Neural cell (in vitro differentiated cells): ENCODE measurements around the gene AOAH. TPM values are rescaled to one million over a fixed set of nuclear protein-coding genes. Genes with fewer than 3 reads are reported as not detected.

Experiments
- H2AFZ ChIP-seq: fragments of 200-600, 300-800 bp; sonication (generic), shearing (Covaris generic); 2 replicates; pipeline ENCODE4 v1.6.0; 2014; ENCODE audit warnings: low read depth, mild to moderate bottlenecking, antibody characterized with exemption, low read length, moderate library complexity
- H3F3A ChIP-seq: fragments of 200-600 bp; shearing (Covaris generic); 2 replicates; pipeline ENCODE4 v1.6.1; 2016; ENCODE audit warnings: mild to moderate bottlenecking, moderate library complexity, mixed read lengths, antibody characterized with exemption, low read length; ENCODE audit not compliant: insufficient read depth, poor library complexity, severe bottlenecking
- H3K27ac ChIP-seq: fragments of 200-600, 300-800 bp; sonication (generic), shearing (Covaris generic); 2 replicates; pipeline ENCODE4 v1.5.1; 2014; ENCODE audit warnings: mild to moderate bottlenecking, low read length, moderate library complexity
- H3K27me3 ChIP-seq: fragments of 300-800, 200-600 bp; sonication (generic), shearing (Covaris generic); 2 replicates; pipeline ENCODE4 v1.6.0; 2014; ENCODE audit warnings: mild to moderate bottlenecking, low read depth, low read length, moderate library complexity; ENCODE audit not compliant: insufficient read depth
- H3K36me3 ChIP-seq: fragments of 300-800, 200-600 bp; sonication (generic), shearing (Covaris generic); 2 replicates; pipeline ENCODE4 v1.5.1; 2014; ENCODE audit warnings: mild to moderate bottlenecking, antibody characterized with exemption, low read length, moderate library complexity; ENCODE audit not compliant: insufficient read depth
- H3K4me2 ChIP-seq: fragments of 300-800, 200-600 bp; sonication (generic), shearing (Covaris generic); 2 replicates; pipeline ENCODE4 v1.6.0; 2014; ENCODE audit warnings: mild to moderate bottlenecking, low read length
- H3K4me3 ChIP-seq: fragments of 300-800, 200-600 bp; sonication (generic), shearing (Covaris generic); 2 replicates; pipeline ENCODE4 v1.5.1; 2014; ENCODE audit warnings: mild to moderate bottlenecking, low read length, moderate library complexity
- H3K79me2 ChIP-seq: fragments of 200-600 bp; shearing (Covaris generic); replicated peaks from 2 replicates; pipeline ENCODE4 v1.6.0; 2014; ENCODE audit warnings: mild to moderate bottlenecking, low read length, moderate library complexity; ENCODE audit not compliant: insufficient read depth
- H3K9ac ChIP-seq: fragments of 300-800, 200-600 bp; sonication (generic), shearing (Covaris generic); 2 replicates; pipeline ENCODE4 v1.6.1; 2016; ENCODE audit warnings: mild to moderate bottlenecking, low read length, mixed read lengths
- H3K9me2 ChIP-seq: fragments of 200-600 bp; shearing (Covaris generic); 2 replicates; pipeline ENCODE4 v1.6.1; 2016; ENCODE audit warnings: mild to moderate bottlenecking, low read length, mixed read lengths; ENCODE audit not compliant: insufficient read depth
- H3K9me3 ChIP-seq: fragments of 200-600, 300-800 bp; sonication (generic), shearing (Covaris generic); 2 replicates; pipeline ENCODE4 v1.6.1; 2016; ENCODE audit warnings: mild to moderate bottlenecking, mixed run types, low read length, moderate library complexity, mixed read lengths
- H4K20me1 ChIP-seq: fragments of 200-600 bp; shearing (Covaris generic); 2 replicates; pipeline ENCODE4 v1.6.1; 2016; ENCODE audit warnings: mild to moderate bottlenecking, mixed run types; ENCODE audit not compliant: insufficient read depth
- CTCF ChIP-seq: fragments of 450-650 bp; IDR thresholded peaks from 2 replicates; pipeline ENCODE4 v1.5.1; 2014; ENCODE audit warnings: antibody characterized with exemption, mild to moderate bottlenecking, moderate library complexity; ENCODE audit not compliant: poor library complexity, severe bottlenecking
- EP300 ChIP-seq: fragments of 450-650 bp; conservative IDR thresholded peaks from 2 replicates; pipeline ENCODE4 v1.6.1; 2014; ENCODE audit warnings: antibody characterized with exemption, mild to moderate bottlenecking, moderate library complexity; ENCODE audit not compliant: poor library complexity, severe bottlenecking
- EZH2 ChIP-seq: fragments of 200-600, 300-800 bp; shearing (Covaris generic), sonication (generic); IDR thresholded peaks from 2 replicates; pipeline ENCODE4 v1.6.1; 2014; ENCODE audit warnings: antibody characterized with exemption, low read length, borderline replicate concordance, mild to moderate bottlenecking; ENCODE audit not compliant: insufficient read depth, poor library complexity, severe bottlenecking
- MXI1 ChIP-seq: fragments of 450-650 bp; conservative IDR thresholded peaks from 2 replicates; pipeline ENCODE4 v1.6.1; 2014; ENCODE audit warnings: antibody characterized with exemption, mild to moderate bottlenecking; ENCODE audit not compliant: poor library complexity, severe bottlenecking
- POLR2AphosphoS5 ChIP-seq: IDR thresholded peaks from 2 replicates; pipeline ENCODE4 v1.6.1; 2012
- RAD21 ChIP-seq: fragments of 450-650 bp; conservative IDR thresholded peaks from 2 replicates; pipeline ENCODE4 v1.6.1; 2014; ENCODE audit warnings: antibody characterized with exemption, mild to moderate bottlenecking, moderate library complexity
- SMC3 ChIP-seq: fragments of 450-650 bp; conservative IDR thresholded peaks from 2 replicates; pipeline ENCODE4 v1.6.1; 2014; ENCODE audit warnings: antibody characterized with exemption, mild to moderate bottlenecking, moderate library complexity; ENCODE audit not compliant: poor library complexity
- TAF1 ChIP-seq: IDR thresholded peaks from 2 replicates; pipeline ENCODE4 v1.6.1; 2012; ENCODE audit warnings: low read depth
- polyA plus RNA-seq: library from polyadenylated mRNA; depleted of rRNA; stranded (reverse); fragments of >200 nt; gene quantifications from 2 replicates; pipeline ENCODE4 v1.2.3, GENCODE V29; 2014
- TF ChIP-seq, protein P1 (sequence below): IDR thresholded peaks from 2 replicates; pipeline ENCODE4 v1.6.1; 2012; ENCODE audit warnings: borderline replicate concordance

AOAH gene
- polyA plus RNA-seq, 1 donor from 2014 or later: 4.3 TPM

DNA sequence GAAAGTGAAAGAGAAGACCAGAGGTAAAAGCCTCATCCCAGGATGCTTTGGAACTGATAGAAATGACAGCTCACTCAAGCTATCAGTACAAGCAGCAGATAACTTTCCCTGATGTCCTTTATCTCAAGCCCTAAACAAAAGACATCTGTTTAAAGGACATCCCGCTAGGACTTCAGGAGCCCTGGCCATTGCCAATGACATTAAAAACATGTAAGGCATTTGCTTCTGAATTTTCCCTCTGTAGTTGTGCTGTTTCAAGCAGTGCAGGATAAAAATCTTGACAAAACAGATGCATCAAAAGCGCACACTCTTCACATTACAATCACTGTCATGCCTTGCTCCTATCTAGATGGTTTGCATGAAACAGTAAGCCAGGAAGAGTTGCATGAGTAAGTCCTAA, 159.8 kb downstream of the AOAH start:
- Histone ChIP-seq H4K20me1 (no peaks in the 10 kb centered on the region), H2AFZ (no peak overlapping the region), H3K27me3 (no peaks in the 10 kb centered on the region), H3K4me2 (no peak overlapping the region), H3K9me3 (no peaks in the 10 kb centered on the region), H3K4me3 (no peak overlapping the region), H3K36me3 (no peaks in the 10 kb centered on the region), H3K9me2 (no peaks in the 10 kb centered on the region), H3K9ac (no peak overlapping the region), H3K27ac (no peak overlapping the region), H3F3A (no peaks in the 10 kb centered on the region), H3K79me2 (no peaks in the 10 kb centered on the region)
- TF ChIP-seq EZH2: no peak
- no peak for TF ChIP-seq TAF1
- TF ChIP-seq MXI1: no peak
- TF ChIP-seq, protein P1, sequence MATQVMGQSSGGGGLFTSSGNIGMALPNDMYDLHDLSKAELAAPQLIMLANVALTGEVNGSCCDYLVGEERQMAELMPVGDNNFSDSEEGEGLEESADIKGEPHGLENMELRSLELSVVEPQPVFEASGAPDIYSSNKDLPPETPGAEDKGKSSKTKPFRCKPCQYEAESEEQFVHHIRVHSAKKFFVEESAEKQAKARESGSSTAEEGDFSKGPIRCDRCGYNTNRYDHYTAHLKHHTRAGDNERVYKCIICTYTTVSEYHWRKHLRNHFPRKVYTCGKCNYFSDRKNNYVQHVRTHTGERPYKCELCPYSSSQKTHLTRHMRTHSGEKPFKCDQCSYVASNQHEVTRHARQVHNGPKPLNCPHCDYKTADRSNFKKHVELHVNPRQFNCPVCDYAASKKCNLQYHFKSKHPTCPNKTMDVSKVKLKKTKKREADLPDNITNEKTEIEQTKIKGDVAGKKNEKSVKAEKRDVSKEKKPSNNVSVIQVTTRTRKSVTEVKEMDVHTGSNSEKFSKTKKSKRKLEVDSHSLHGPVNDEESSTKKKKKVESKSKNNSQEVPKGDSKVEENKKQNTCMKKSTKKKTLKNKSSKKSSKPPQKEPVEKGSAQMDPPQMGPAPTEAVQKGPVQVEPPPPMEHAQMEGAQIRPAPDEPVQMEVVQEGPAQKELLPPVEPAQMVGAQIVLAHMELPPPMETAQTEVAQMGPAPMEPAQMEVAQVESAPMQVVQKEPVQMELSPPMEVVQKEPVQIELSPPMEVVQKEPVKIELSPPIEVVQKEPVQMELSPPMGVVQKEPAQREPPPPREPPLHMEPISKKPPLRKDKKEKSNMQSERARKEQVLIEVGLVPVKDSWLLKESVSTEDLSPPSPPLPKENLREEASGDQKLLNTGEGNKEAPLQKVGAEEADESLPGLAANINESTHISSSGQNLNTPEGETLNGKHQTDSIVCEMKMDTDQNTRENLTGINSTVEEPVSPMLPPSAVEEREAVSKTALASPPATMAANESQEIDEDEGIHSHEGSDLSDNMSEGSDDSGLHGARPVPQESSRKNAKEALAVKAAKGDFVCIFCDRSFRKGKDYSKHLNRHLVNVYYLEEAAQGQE: no peak
- TF ChIP-seq POLR2AphosphoS5: no peak
- TF ChIP-seq EP300: no peak
- TF ChIP-seq SMC3: no peak
- no peak for TF ChIP-seq CTCF
- no peak for TF ChIP-seq RAD21

DNA sequence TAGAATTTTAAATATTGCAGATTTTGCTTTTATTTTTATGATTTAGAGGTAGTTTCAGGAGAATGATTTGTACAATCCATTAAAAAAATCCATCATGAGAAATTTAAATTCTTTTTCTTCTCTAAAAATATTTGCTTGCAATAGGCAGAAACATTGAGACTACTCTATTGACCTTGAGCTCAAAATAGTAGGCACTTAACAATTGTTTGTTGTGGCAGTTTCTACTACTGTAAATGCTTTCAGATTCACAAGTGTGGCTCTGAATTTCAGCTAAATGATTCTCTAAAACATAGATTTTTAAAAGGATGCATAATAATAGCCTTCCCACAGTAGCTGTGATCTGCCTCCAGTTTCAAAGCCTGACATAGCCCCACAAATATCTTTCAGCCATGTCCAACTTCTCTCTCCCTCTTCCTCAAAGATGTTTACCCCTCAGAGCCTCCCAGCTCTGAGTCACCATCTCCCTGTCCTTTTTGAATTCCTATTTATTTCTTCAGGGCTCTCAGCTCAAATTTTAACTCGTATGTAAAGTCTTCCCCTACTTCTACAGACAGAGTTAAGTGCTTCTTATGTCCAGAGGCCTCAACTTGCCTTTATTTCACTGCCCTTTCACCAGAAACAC, 160.5 kb downstream of the AOAH start:
- Histone ChIP-seq H3F3A (no peaks in the 10 kb centered on the region), H3K4me2 (no peak overlapping the region), H4K20me1 (no peaks in the 10 kb centered on the region), H3K9ac (no peak overlapping the region), H3K36me3 (no peaks in the 10 kb centered on the region), H3K27ac (no peak overlapping the region), H2AFZ (no peak overlapping the region), H3K27me3 (no peaks in the 10 kb centered on the region), H3K79me2 (no peaks in the 10 kb centered on the region), H3K9me2 (no peaks in the 10 kb centered on the region), H3K4me3 (no peak overlapping the region), H3K9me3 (no peaks in the 10 kb centered on the region)
- TF ChIP-seq POLR2AphosphoS5 (no peak), CTCF (no peak), RAD21 (no peak), MXI1 (no peak), EZH2 (no peak)
